DND-41 (cell line): ENCODE results near the gene CIBAR2.

Experiments
- ATAC-seq: fragments of 200-7000 bp; cut with Tn5 transposase; 3 replicates; pipeline ENCODE4 v1.9.1; 2021; ENCODE audit warnings: low read depth; ENCODE audit not compliant: insufficient read depth
- DNase-seq: peaks from one replicate; pipeline ENCODE4 v3.0.0-alpha.2; 2020
- H2AFZ ChIP-seq: 2 replicates; pipeline ENCODE4 v1.6.0; 2012; ENCODE audit warnings: low read depth, low read length
- H3K27ac ChIP-seq: 2 replicates; pipeline ENCODE4 v1.5.1; 2012; ENCODE audit warnings: low read length, inconsistent platforms
- H3K27me3 ChIP-seq: fragments of 200-600 bp; sonication (generic); 2 replicates; pipeline ENCODE4 v1.6.0; 2012; ENCODE audit warnings: low read length, mild to moderate bottlenecking, inconsistent platforms; ENCODE audit not compliant: insufficient read depth, poor library complexity
- H3K36me3 ChIP-seq: 2 replicates; pipeline ENCODE4 v1.5.1; 2012; ENCODE audit warnings: low read length, inconsistent platforms; ENCODE audit not compliant: insufficient read depth
- H3K4me1 ChIP-seq: 2 replicates; pipeline ENCODE4 v1.5.1; 2012; ENCODE audit warnings: mild to moderate bottlenecking, low read length; ENCODE audit not compliant: insufficient read depth
- H3K4me2 ChIP-seq: 2 replicates; pipeline ENCODE4 v1.6.0; 2012; ENCODE audit warnings: mild to moderate bottlenecking, moderate library complexity, low read length, inconsistent platforms; ENCODE audit not compliant: insufficient read depth
- H3K4me3 ChIP-seq, 2 experiments: fragments of 200-600 bp in 1 of 2; shearing (Covaris generic) in 1 of 2; 2 replicates each; pipeline ENCODE4 v1.5.1; 2012 to 2016; ENCODE audit warnings: inconsistent platforms in 2 of 2, low read length in 2 of 2, mild to moderate bottlenecking in 2 of 2, low read depth in 1 of 2, moderate library complexity in 1 of 2
- H3K79me2 ChIP-seq: 2 replicates; pipeline ENCODE4 v1.6.0; 2012; ENCODE audit warnings: low read length, inconsistent platforms; ENCODE audit not compliant: insufficient read depth
- H3K9ac ChIP-seq: 2 replicates; pipeline ENCODE4 v1.6.0; 2012; ENCODE audit warnings: low read depth, mild to moderate bottlenecking, inconsistent platforms, low read length, moderate library complexity
- H3K9me3 ChIP-seq: 2 replicates; pipeline ENCODE4 v1.5.1; 2012; ENCODE audit warnings: low read length, moderate library complexity, mild to moderate bottlenecking, inconsistent platforms; ENCODE audit not compliant: insufficient read depth, severe bottlenecking
- H4K20me1 ChIP-seq: 2 replicates; pipeline ENCODE4 v1.6.0; 2012; ENCODE audit warnings: low read length; ENCODE audit not compliant: insufficient read depth
- EZH2 ChIP-seq: IDR thresholded peaks from 3 replicates; pipeline ENCODE4 v1.6.1; 2012; ENCODE audit warnings: borderline replicate concordance, low read depth, mild to moderate bottlenecking, moderate library complexity, low read length, inconsistent platforms; ENCODE audit not compliant: severe bottlenecking
- TF ChIP-seq, protein P1 (sequence below): IDR thresholded peaks from 2 replicates; pipeline ENCODE4 v1.5.1; 2012; ENCODE audit warnings: borderline replicate concordance, low read length, moderate library complexity, mild to moderate bottlenecking; ENCODE audit not compliant: poor library complexity, severe bottlenecking; ENCODE audit errors: extremely low read depth

The CIBAR2 gene

DNA sequence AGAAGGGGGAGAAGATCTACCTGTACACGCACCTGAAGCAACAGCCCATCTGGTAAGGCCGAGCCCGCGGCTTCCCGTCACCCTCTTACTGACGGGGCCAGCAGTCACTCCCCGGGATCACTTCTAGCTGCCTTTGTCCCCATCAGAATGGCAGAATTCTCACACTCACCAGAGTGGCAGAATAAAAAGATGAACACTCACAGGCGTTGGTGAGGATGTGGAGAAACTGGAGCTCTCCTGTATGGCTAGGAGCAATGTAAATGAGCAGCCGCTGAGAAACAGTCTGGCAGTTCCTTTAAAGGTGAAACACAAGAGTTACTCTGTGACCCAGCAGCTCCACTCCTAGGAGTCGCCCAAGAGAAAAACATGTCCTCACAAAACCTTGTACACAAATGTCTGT is 33.3 kb downstream of the CIBAR2 start:
- Histone ChIP-seq H3K27me3 (no peaks in the 10 kb centered on the region), H3K79me2 (no peaks in the 10 kb centered on the region), H2AFZ (no peak overlapping the region), H3K36me3 (no peaks in the 10 kb centered on the region), H3K9me3 (no peaks in the 10 kb centered on the region), H3K9ac (no peak overlapping the region), H3K4me1 (no peaks in the 10 kb centered on the region), H4K20me1 (no peaks in the 10 kb centered on the region), H3K27ac (no peak overlapping the region), H3K4me2 (no peak overlapping the region), H3K4me3 (no peak overlapping the region)
- TF ChIP-seq EZH2, result no peak
- TF ChIP-seq, protein P1, sequence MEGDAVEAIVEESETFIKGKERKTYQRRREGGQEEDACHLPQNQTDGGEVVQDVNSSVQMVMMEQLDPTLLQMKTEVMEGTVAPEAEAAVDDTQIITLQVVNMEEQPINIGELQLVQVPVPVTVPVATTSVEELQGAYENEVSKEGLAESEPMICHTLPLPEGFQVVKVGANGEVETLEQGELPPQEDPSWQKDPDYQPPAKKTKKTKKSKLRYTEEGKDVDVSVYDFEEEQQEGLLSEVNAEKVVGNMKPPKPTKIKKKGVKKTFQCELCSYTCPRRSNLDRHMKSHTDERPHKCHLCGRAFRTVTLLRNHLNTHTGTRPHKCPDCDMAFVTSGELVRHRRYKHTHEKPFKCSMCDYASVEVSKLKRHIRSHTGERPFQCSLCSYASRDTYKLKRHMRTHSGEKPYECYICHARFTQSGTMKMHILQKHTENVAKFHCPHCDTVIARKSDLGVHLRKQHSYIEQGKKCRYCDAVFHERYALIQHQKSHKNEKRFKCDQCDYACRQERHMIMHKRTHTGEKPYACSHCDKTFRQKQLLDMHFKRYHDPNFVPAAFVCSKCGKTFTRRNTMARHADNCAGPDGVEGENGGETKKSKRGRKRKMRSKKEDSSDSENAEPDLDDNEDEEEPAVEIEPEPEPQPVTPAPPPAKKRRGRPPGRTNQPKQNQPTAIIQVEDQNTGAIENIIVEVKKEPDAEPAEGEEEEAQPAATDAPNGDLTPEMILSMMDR, result no peak
- no peak for DNase-seq
- ATAC-seq, result no peak

DNA sequence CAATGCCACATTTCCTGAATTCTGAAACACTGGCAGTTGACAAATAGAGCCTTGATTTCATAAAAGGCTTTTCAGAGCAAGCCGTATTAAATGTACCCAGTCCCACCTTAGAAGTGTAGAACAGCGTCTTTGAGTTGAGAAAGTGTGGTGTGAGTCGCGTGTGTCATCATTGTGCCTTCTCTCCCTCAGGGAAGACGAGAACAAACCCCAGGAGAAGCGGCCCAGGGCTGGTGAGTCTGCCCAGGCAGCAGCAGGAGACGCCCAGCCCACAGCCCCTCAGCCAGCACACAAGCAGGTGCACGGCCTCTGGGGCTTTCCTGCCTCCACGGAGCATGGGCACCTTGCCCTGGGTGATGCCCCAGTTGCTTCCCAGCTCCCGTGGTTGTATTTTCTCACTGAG is 34.0 kb downstream of the CIBAR2 start:
- Histone ChIP-seq H3K27me3 (no peaks in the 10 kb centered on the region), H3K4me3 (no peak overlapping the region), H4K20me1 (no peaks in the 10 kb centered on the region), H2AFZ (no peak overlapping the region), H3K9me3 (no peaks in the 10 kb centered on the region), H3K4me2 (no peak overlapping the region), H3K9ac (no peak overlapping the region), H3K36me3 (no peaks in the 10 kb centered on the region), H3K4me1 (no peaks in the 10 kb centered on the region), H3K79me2 (no peaks in the 10 kb centered on the region), H3K27ac (no peak overlapping the region)
- DNase-seq (no peak), ATAC-seq (no peak)
- TF ChIP-seq, protein P1, result no peak
- no peak for TF ChIP-seq EZH2

DNA sequence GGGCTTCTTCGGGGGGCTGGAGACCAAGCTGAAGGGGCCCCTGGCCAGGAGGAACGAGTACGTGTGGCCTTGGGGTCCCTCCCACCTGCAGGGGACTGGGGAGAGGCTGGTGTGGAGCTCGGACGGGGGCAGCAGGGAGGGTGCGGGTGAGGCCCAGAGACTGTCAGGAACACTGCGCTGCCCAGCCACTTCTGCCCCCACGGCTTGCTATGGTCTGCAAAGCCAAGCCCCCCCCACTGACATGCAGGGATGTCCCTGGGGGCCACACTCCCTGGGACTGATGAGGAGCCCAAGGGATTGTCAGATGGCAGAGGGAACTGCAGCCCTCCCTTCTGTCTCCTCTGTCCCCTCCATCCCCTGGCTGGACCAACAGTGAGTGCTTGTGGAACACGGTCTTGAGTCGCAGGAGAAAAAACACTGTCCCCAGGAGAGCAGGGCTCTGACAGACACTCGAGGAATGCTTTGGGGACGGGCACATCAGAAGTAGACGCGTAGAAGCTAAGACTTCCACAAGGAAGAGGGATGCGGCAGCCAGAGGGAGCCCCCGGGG is 34.6 kb downstream of the CIBAR2 start:
- no peaks in the 10 kb centered on the region for H3K36me3 ChIP-seq
- H4K20me1 ChIP-seq, result no peaks in the 10 kb centered on the region
- no peak overlapping the region for H3K9ac ChIP-seq
- no peak overlapping the region for H2AFZ ChIP-seq
- H3K79me2 ChIP-seq, result no peaks in the 10 kb centered on the region
- H3K4me2 ChIP-seq, result no peak overlapping the region
- DNase-seq, result no peak
- no peaks in the 10 kb centered on the region for H3K4me1 ChIP-seq
- no peak for ATAC-seq
- no peak overlapping the region for H3K27ac ChIP-seq
- no peak overlapping the region for H3K4me3 ChIP-seq
- H3K9me3 ChIP-seq, result no peaks in the 10 kb centered on the region
- TF ChIP-seq EZH2, result no peak
- TF ChIP-seq, protein P1, result no peak
- H3K27me3 ChIP-seq, result no peaks in the 10 kb centered on the region

DNA sequence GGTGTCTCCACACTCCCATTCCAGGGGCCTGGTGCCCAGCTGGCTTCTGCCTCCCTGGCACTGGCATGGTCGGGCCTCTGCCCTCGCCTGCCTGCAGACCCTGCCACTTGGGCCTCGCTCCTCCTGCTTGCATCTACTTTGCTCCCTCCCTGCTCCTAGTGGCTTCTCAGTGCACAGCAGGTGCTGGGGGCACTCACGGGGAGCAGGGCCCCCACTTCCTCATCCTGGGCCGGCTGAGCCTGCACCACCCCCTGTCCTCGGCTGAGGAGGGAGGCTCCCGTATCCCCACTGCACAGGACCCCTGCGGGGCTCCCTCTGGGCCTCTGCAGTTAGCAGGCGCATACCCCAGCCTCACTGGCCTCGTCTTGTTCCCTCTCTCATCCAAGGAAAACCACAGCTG is 35.2 kb downstream of the CIBAR2 start:
- H3K27ac ChIP-seq, result no peak overlapping the region
- no peak overlapping the region for H3K4me3 ChIP-seq
- no peak overlapping the region for H3K4me2 ChIP-seq
- no peaks in the 10 kb centered on the region for H3K4me1 ChIP-seq
- no peaks in the 10 kb centered on the region for H4K20me1 ChIP-seq
- TF ChIP-seq, protein P1, result no peak
- no peak for DNase-seq
- ATAC-seq, result no peak
- H2AFZ ChIP-seq, result no peak overlapping the region
- H3K79me2 ChIP-seq, result no peaks in the 10 kb centered on the region
- no peaks in the 10 kb centered on the region for H3K9me3 ChIP-seq
- H3K36me3 ChIP-seq, result no peaks in the 10 kb centered on the region
- H3K9ac ChIP-seq, result no peak overlapping the region
- H3K27me3 ChIP-seq, result no peaks in the 10 kb centered on the region
